ENCODE data around the gene BBIP1.

BBIP1 gene

GRCh38 chr10:110876788-110877187, 42.2 kb downstream of the BBIP1 start:
- no peak overlapping the region for H3K27ac ChIP-seq (ENCODE audit: insufficient read depth in 1 of 2, low read depth in 1 of 2, low read length in 2 of 2, poor library complexity in 1 of 2, severe bottlenecking in 2 of 2)
- H3K4me3 ChIP-seq (ENCODE audit: control insufficient read depth in 1 of 7, extremely low read depth in 1 of 7, insufficient read depth in 4 of 7, low read depth in 2 of 7, low read length in 6 of 7), result no peak overlapping the region
- no peaks in the 10 kb centered on the region for H3K27me3 ChIP-seq (replicated peaks in 2 of 5; ENCODE audit: control insufficient read depth in 4 of 5, insufficient read depth in 5 of 5, low read length in 4 of 5)
- ChIA-PET CTCF (interaction anchor here (1.1 to 1.5 kb wide), 2 partner anchors 10 to 16 kb away, joined by 3 to 4 read pairs; no protein-coding TSS in a partner anchor), POLR2A (no interaction called here)
- no peak for DNase-seq
- H3K36me3 ChIP-seq (ENCODE audit: control insufficient read depth in 4 of 4, insufficient read depth in 4 of 4, low read length in 3 of 4), result peaks cover 9 to 44% (median 11%) of the 10 kb centered on the region in 4 experiments
- peaks cover 14 to 24% (median 20%) of the 10 kb centered on the region in 4 experiments for H3K4me1 ChIP-seq (ENCODE audit: control extremely low read depth in 1 of 4, control insufficient read depth in 4 of 4, insufficient read depth in 4 of 4, low read length in 3 of 4)
- no CpG with 5 or more reads among the region's 1 CpG for WGBS (ENCODE audit: insufficient coverage)
- no peaks in the 10 kb centered on the region for H3K9me3 ChIP-seq (ENCODE audit: control extremely low read depth in 1 of 5, control insufficient read depth in 4 of 5, insufficient read depth in 2 of 5, low read depth in 1 of 5, low read length in 4 of 5)

- Histone ChIP-seq H3K27ac (ENCODE audit: insufficient read depth in 1 of 2, low read depth in 1 of 2, low read length in 2 of 2, poor library complexity in 1 of 2, severe bottlenecking in 2 of 2) (no peak overlapping the region), H3K4me1 (ENCODE audit: control extremely low read depth in 1 of 4, control insufficient read depth in 4 of 4, insufficient read depth in 4 of 4, low read length in 3 of 4) (peaks cover 19 to 30% (median 25%) of the 10 kb centered on the region in 4 experiments), H3K36me3 (ENCODE audit: control insufficient read depth in 4 of 4, insufficient read depth in 4 of 4, low read length in 3 of 4) (peaks cover 4 to 38% (median 9%) of the 10 kb centered on the region in 4 experiments), H3K4me3 (ENCODE audit: control insufficient read depth in 1 of 7, extremely low read depth in 1 of 7, insufficient read depth in 4 of 7, low read depth in 2 of 7, low read length in 6 of 7) (no peak overlapping the region), H3K27me3 (replicated peaks in 2 of 5; ENCODE audit: control insufficient read depth in 4 of 5, insufficient read depth in 5 of 5, low read length in 4 of 5) (no peaks in the 10 kb centered on the region), H3K9me3 (ENCODE audit: control extremely low read depth in 1 of 5, control insufficient read depth in 4 of 5, insufficient read depth in 2 of 5, low read depth in 1 of 5, low read length in 4 of 5) (no peaks in the 10 kb centered on the region)
- DNase-seq, result no peak
- no CpG with 5 or more reads among the region's 2 CpGs for WGBS (ENCODE audit: insufficient coverage)
- ChIA-PET CTCF (interaction anchor here (1.1 to 1.5 kb wide), 2 partner anchors 11 to 16 kb away, joined by 3 to 4 read pairs; no protein-coding TSS in a partner anchor), POLR2A (interaction anchor here (0.6 kb wide), 1 partner anchor 51 kb away, joined by 3 read pairs; no protein-coding TSS in a partner anchor)
Observed at GRCh38 chr10:110876000-110876399, 43.0 kb downstream of the BBIP1 start.

- DNase-seq, result no peak
- peak overlapping the region; percentile 86 to 90 for H3K27ac ChIP-seq (ENCODE audit: insufficient read depth in 1 of 2, low read depth in 1 of 2, low read length in 2 of 2, poor library complexity in 1 of 2, severe bottlenecking in 2 of 2)
- POLR2A ChIA-PET, result interaction anchor here (1.8 kb wide), 1 partner anchor 70 kb away, joined by 6 read pairs; no protein-coding TSS in a partner anchor
Observed at GRCh38 chr10:110873951-110874350, 45.0 kb downstream of the BBIP1 start.

GRCh38 chr10:110872984-110873923, 45.7 kb downstream of the BBIP1 start:
- Histone ChIP-seq H3K9me3 (ENCODE audit: control extremely low read depth in 1 of 5, control insufficient read depth in 4 of 5, insufficient read depth in 2 of 5, low read depth in 1 of 5, low read length in 4 of 5) (no peaks in the 10 kb centered on the region), H3K4me3 (ENCODE audit: control insufficient read depth in 1 of 7, extremely low read depth in 1 of 7, insufficient read depth in 4 of 7, low read depth in 2 of 7, low read length in 6 of 7) (peak overlapping the region; percentile 45 to 93 (median 79)), H3K36me3 (ENCODE audit: control insufficient read depth in 4 of 4, insufficient read depth in 4 of 4, low read length in 3 of 4) (peaks cover under 1 to 13% (median 3%) of the 10 kb centered on the region in 4 experiments), H3K27me3 (replicated peaks in 2 of 5; ENCODE audit: control insufficient read depth in 4 of 5, insufficient read depth in 5 of 5, low read length in 4 of 5) (no peaks in the 10 kb centered on the region), H3K4me1 (ENCODE audit: control extremely low read depth in 1 of 4, control insufficient read depth in 4 of 4, insufficient read depth in 4 of 4, low read length in 3 of 4) (peaks cover 30 to 47% (median 41%) of the 10 kb centered on the region in 4 experiments), H3K27ac (ENCODE audit: insufficient read depth in 1 of 2, low read depth in 1 of 2, low read length in 2 of 2, poor library complexity in 1 of 2, severe bottlenecking in 2 of 2) (peak overlapping the region; percentile 86 to 90)
- CTCF ChIA-PET, result interaction anchor here (0.7 to 1.7 kb wide), 8 partner anchors 9 to 134 kb away, joined by 3 to 6 read pairs (median 3); no protein-coding TSS in a partner anchor
- no peak for DNase-seq
- POLR2A ChIA-PET, result interaction anchor here (0.7 to 1.8 kb wide), 4 partner anchors 10 to 69 kb away, joined by 3 to 6 read pairs (median 3); no protein-coding TSS in a partner anchor
- WGBS (ENCODE audit: insufficient coverage), result 12% methylated on average over 6 of the region's 16 CpGs

More at GRCh38 chr10:110873951-110874350, 45.0 kb downstream of the BBIP1 start:
- Histone ChIP-seq H3K27me3 (replicated peaks in 2 of 5; ENCODE audit: control insufficient read depth in 4 of 5, insufficient read depth in 5 of 5, low read length in 4 of 5) (no peaks in the 10 kb centered on the region), H3K4me3 (ENCODE audit: control insufficient read depth in 1 of 7, extremely low read depth in 1 of 7, insufficient read depth in 4 of 7, low read depth in 2 of 7, low read length in 6 of 7) (peak overlapping the region in 6 of 7 experiments; percentile 45 to 89 (median 78)), H3K9me3 (ENCODE audit: control extremely low read depth in 1 of 5, control insufficient read depth in 4 of 5, insufficient read depth in 2 of 5, low read depth in 1 of 5, low read length in 4 of 5) (no peaks in the 10 kb centered on the region), H3K4me1 (ENCODE audit: control extremely low read depth in 1 of 4, control insufficient read depth in 4 of 4, insufficient read depth in 4 of 4, low read length in 3 of 4) (peaks cover 27 to 40% (median 35%) of the 10 kb centered on the region in 4 experiments), H3K36me3 (ENCODE audit: control insufficient read depth in 4 of 4, insufficient read depth in 4 of 4, low read length in 3 of 4) (peaks cover 4 to 20% (median 6%) of the 10 kb centered on the region in 4 experiments)
- CTCF ChIA-PET, result interaction anchor here (0.9 to 1.7 kb wide), 4 partner anchors 32 to 135 kb away, joined by 3 to 6 read pairs (median 3); no protein-coding TSS in a partner anchor
- WGBS (ENCODE audit: insufficient coverage), result no CpG with 5 or more reads among the region's 2 CpGs

- WGBS (ENCODE audit: insufficient coverage), result 0% methylated on average over 58 of the region's 70 CpGs
- DNase-seq, result peak; percentile 90 to 94 (median 94)
- Histone ChIP-seq H3K4me3 (ENCODE audit: control insufficient read depth in 1 of 7, extremely low read depth in 1 of 7, insufficient read depth in 4 of 7, low read depth in 2 of 7, low read length in 6 of 7) (peak overlapping the region; percentile 45 to 93 (median 79)), H3K27me3 (replicated peaks in 2 of 5; ENCODE audit: control insufficient read depth in 4 of 5, insufficient read depth in 5 of 5, low read length in 4 of 5) (no peaks in the 10 kb centered on the region), H3K9me3 (ENCODE audit: control extremely low read depth in 1 of 5, control insufficient read depth in 4 of 5, insufficient read depth in 2 of 5, low read depth in 1 of 5, low read length in 4 of 5) (no peaks in the 10 kb centered on the region), H3K4me1 (ENCODE audit: control extremely low read depth in 1 of 4, control insufficient read depth in 4 of 4, insufficient read depth in 4 of 4, low read length in 3 of 4) (peaks cover 37 to 56% (median 50%) of the 10 kb centered on the region in 4 experiments), H3K36me3 (ENCODE audit: control insufficient read depth in 4 of 4, insufficient read depth in 4 of 4, low read length in 3 of 4) (peaks cover 0 to 9% (median 2%) of the 10 kb centered on the region in 4 experiments), H3K27ac (ENCODE audit: insufficient read depth in 1 of 2, low read depth in 1 of 2, low read length in 2 of 2, poor library complexity in 1 of 2, severe bottlenecking in 2 of 2) (peak overlapping the region; percentile 86 to 90)
- POLR2A ChIA-PET, result interaction anchor here (0.7 to 1.8 kb wide), 9 partner anchors 8 to 69 kb away, joined by 3 to 7 read pairs (median 4); no protein-coding TSS in a partner anchor
- CTCF ChIA-PET, result interaction anchor here (0.7 to 1.7 kb wide), 8 partner anchors 10 to 134 kb away, joined by 3 to 10 read pairs (median 4); no protein-coding TSS in a partner anchor
Observed at GRCh38 chr10:110872145-110872983, 46.6 kb downstream of the BBIP1 start.

Data from common myeloid progenitor, CD34-positive (primary cell).